NCI-H2081 treated with DMSO at 0.1 percent for 48 hours (cell line): ENCODE measurements around the gene NMU.
"Not testable (repeated sequence)": the region's sequence is repeated elsewhere in the genome, so short reads cannot be mapped to it uniquely, and the experiment has no call there.

Source experiments
- DNase-seq: peaks from one replicate; lab custom pipeline; 2025; lab: John Stamatoyannopoulos, UW

NMU gene

GRCh38 chr4:55624063-55624462, 12.0 kb downstream of the NMU start:
- DNase-seq, result not testable (repeated sequence)

DNA sequence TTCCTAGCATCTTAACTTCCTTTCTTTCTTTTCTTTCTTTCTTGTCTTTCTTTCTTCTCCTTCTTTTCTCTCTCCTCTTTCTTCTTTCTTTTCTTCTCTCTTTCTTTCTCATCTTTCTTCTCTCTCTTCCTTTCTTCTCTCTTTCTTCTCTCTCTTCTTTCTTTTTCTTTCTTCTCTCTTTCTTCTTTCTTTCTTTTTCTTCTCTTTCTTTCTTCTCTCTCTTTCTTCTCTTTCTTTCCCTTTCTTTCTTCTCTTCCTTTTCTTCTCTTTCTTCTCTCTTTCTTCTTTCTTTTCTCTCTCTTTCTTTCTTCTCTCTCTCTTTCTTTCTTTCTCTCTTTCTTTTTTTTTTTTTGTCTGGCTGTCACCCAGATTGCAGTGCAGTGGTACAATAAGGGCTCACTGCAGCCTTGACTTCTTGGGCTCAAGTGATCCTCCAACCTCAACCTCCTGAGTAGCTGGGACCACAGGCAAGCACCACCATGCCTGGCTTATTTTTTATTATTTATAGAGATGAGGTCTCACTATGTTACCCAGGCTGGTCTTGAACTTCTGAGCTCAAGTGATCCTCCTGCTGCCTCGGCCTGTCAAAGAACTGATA, 17.5 kb downstream of the NMU start:
- DNase-seq, result no peak

GRCh38 chr4:55617587-55618197, 18.4 kb downstream of the NMU start:
- no peak for DNase-seq

DNA sequence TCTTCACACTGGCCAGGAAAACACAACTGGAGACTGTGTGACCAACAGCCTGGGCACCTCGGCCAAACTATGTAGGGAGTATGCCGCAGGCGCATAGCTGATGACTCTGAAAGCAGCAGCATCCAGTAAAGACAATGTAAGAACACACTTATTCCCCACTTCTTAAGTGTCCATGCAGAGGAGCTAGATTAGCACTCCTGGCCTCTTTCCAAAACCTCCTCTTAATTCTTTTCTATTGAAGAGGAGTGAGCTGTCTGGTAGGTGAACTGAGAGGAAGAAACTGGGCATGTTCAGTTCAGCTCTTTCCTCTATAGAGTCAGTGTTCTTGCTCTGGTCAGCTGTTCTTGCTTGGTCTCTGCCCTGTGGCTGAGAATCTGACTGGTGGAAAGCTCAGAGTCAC, 21.1 kb downstream of the NMU start:
- no peak for DNase-seq

- no peak for DNase-seq
These were observed 22.5 kb downstream of the NMU start for GRCh38 chr4:55613621-55614020.

GRCh38 chr4:55612341-55612740, 23.8 kb downstream of the NMU start:
- DNase-seq, result no peak

DNA sequence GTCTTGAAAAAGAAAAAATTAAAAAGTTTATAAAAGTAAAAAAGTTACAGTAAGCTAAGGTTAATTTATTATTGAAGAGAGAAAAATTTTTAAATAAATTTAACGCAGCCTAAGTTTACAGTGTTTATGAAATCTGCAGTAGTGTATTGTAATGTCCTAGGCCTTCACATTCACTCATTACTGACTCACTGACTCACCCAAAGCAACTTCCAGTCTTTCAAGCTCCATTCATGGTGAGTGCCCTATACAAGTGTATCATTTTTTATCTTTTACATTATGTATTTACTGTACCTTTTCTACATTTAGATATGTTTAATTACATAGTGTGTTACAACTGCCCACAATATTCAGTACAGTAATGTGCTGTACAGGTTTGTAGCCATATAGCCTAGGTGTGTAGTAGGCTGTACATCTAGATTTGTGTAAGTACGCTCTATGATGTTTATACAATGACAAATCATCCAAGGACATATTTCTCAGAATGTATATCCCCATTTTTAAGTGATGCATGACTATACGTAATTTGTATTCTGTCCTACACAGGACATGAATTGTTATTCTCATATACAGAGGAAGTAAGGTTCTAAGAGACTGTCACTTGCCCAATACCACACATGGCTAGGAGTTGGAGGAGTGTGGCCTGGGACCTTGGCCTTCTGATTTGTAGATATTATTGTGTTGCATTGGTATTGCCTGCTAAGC, 24.6 kb downstream of the NMU start:
- DNase-seq, result no peak

GRCh38 chr4:55610381-55610780, 25.7 kb downstream of the NMU start:
- DNase-seq, result no peak

DNA sequence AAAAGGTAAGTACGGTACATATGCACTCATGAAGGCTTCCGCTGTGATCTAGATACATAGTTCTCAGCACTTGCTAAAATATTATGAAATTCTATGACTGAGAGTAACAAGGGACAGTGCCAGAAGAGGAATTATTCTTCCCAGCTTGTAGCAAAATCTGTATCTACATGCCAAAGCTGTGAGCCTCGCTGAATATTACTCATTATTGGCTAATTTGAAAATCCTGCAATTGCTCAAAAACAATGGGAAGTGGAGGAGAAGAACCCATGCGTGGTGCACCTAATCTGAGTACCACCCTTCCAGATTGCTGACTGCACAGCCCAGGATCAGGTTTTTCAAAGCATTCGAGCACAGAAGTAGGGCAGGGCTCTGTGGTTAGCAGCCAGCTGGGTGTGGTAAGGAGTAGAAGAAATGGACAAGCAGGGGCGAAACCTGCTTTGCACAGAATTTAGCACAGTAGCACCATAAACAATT, 26.7 kb downstream of the NMU start:
- DNase-seq, result no peak

- no peak for DNase-seq
These were observed 27.5 kb downstream of the NMU start for GRCh38 chr4:55608591-55608990.

GRCh38 chr4:55604996-55605395, 31.1 kb downstream of the NMU start:
- DNase-seq, result no peak

DNA sequence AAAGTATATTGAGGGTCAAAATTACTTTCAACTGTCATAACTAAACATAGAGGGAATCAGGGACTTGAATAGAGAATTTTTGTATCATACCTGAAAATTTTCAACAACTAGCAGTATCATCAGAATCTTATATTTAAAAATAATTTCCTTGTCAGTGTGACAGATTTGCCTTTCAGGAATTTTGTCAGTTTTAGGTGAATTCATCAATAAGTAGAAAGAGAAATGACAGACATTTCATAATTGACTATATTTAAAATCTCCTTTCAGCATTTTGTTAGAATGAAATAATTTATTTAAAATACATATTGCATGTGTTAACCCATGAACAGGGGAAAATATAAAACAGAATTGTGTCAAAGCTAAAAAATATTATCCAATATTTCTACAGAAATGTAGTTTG, 35.5 kb downstream of the NMU start:
- DNase-seq, result no peak

DNA sequence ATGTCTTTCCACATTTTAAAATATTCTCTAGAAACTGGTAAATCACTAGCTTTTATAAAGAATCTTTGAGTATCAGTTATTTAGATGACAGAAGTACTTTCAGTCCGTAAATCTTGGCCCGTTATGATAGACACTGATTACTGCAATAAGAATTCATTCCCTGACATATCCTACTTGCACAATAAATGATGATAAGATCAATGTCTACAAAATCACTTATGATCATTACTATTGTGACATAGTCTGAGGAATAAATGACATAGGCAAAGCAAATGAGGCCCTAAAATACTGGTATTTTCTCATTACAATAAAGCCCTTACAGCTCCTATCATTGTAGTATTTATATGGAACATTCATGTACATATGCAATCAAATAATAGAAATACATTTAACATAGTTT, 37.5 kb downstream of the NMU start:
- DNase-seq, result no peak

GRCh38 chr4:55592014-55592413, 44.1 kb downstream of the NMU start, which contains the start of gene PDCL2:
PDCL2 (minus strand) TSS chr4:55592245; CDS start chr4:55592109, 136 bp downstream.
- no peak for DNase-seq

GRCh38 chr4:55588160-55588559, 47.9 kb downstream of the NMU start:
- DNase-seq, result no peak

- DNase-seq, result not testable (repeated sequence)
These were observed 53.3 kb downstream of the NMU start for GRCh38 chr4:55582773-55583172.

- no peak for DNase-seq
These were observed 57.6 kb downstream of the NMU start for GRCh38 chr4:55578341-55579010.

DNA sequence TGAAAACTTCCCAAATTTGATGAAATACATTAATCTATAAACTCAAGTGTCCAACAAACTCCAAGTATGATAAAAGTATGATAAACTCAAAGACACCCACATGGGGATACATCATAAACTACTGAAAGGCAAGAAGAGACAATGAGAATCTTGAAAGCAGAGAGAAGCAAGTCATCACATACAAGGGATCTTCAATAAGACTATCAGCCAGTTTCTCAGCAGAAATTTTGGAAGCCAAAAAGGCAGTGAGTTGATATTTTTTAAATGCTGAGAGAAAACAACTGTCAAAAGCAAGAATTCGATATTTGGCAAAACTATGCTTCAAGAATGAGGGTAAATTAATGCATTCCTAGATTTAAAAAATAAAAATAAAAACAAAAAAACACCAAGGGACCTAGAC, 60.6 kb downstream of the NMU start:
- DNase-seq, result no peak

DNA sequence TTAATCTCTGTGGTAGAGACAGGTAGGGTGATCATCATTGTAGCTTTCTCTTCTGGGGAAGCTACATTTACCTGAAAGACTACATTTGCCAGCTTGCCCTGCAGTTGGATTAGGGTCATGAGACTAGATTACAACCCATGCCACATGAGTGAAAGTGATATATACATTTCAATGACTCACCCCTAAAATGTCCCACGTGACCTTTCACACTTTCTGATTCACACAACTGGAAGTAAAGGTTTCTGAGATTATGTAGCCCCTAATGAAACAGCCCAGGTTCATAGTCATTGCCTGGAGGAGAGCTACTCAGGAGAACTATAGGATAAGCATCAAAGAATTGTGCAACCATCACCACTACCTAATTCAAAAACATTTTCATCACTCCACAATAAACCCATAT, 61.8 kb downstream of the NMU start:
- DNase-seq, result no peak

GRCh38 chr4:55571806-55572205, 64.3 kb downstream of the NMU start:
- DNase-seq, result no peak

DNA sequence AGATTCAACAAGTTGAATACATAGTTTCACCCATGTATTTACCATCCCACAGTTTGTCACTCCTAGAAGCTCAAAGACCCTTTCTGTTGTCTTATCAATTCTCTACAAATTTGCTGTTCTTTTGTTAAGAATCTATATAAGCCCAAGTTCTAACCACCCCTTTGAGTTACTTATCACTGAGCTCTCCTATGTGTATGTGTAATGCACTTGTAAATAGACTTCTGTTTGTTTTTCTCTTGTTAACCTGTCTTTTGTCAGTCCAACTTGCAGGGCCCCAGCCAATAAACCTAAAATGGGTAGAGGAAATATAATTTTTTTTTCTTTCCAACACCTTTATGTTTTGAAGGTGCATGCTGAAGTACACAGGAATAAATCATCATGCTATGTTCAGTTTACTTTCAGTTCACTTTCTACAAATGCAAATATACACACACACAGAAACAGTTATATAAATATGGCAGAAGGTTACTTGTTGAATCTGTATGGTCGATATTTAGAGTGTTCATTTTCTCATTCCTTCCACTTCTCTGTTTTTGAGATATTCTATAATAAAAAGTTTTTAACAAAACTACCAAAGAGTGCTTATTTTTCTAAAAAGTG, 67.1 kb downstream of the NMU start:
- no peak for DNase-seq

GRCh38 chr4:55561889-55562288, 74.2 kb downstream of the NMU start:
- DNase-seq, result no peak
